Measurements from ENCODE around the gene TNNI2.

The TNNI2 gene

DNA sequence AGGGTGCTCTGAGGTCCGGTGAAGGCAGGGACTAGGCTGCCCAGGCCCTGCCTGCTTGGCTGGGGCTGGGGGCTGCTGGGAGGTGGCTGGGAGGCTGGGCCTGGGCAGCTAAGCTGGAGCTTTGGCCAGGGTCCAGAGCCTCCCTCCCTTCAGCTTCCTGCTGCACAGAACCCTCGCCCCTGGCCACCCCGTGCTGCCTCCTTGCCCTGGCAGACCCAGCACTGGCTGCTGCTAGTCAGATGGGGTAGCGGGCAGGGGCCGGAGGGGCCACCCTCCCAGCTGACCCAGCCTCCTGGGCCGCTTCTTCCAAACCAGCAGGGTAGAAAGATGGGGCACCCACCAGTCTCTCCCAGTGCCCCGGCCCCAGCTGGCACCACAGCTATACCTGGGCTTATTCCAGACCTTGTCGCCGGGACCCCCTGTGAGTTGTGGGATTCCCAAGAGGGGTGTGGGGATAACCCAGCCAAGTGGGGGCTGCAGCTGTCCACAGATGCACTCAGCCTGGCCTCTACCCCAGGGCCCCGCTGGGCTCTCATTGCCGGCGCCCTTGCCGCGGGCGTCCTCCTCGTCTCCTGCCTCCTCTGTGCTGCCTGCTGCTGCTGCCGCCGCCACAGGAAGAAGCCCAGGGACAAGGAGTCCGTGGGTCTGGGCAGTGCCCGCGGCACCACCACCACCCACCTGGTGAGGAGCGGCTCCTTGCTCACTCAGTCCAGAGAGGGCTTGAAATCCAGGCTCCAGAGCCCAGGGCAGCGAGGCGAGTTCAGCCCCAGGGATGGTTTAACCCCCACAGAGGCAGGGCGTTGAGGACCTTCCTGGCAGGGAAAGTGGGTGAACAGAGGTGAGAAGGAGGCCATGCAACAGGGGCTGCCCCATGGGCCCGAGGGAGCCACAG, 3.8 kb upstream of the TNNI2 start, which contains the start of gene SYT8:
Gene SYT8 (plus strand): TSS at position 212 of the 892 bp plus-strand sequence. CDS start 116 bp downstream, at position 328.
- DNase-seq = no peak

GRCh38 chr11:1835671-1836010, 3.1 kb upstream of the TNNI2 start:
- DNase-seq = no peak

DNA sequence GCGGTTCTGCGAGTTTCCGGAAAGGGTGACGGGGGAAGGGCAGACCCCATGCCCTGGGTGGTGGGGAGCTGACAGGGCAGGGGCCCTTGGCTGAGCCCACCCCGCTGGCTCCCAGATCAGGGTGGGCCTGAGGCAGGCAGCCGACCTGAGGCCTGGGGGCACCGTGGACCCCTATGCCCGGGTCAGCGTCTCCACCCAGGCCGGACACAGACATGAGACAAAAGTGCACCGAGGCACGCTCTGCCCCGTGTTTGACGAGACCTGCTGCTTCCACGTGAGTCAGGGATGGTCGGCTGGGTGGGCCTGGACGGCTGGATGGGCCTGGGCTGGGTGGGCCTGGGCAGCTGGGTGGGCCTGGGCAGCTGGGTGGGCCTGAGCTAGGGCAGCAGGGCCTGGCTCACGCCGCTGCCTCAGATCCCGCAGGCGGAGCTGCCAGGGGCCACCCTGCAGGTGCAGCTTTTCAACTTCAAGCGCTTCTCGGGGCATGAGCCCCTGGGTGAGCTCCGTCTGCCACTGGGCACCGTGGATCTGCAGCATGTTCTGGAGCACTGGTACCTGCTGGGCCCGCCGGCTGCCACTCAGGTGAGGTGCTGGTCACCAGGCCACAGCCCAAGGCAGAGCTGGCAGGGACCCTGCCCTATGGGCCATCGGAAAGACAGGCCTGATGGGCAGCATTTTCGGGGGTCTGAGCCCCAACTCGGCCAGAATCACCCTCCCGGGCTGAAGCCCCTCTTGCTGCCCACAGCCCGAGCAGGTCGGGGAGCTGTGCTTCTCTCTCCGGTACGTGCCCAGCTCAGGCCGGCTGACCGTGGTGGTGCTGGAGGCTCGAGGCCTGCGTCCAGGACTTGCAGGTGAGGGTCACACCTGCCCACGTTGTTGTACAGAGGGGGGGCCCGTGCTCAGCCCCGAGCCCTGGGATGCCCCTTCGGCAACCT, 2.5 kb upstream of the TNNI2 start:
- no peak for DNase-seq

DNA sequence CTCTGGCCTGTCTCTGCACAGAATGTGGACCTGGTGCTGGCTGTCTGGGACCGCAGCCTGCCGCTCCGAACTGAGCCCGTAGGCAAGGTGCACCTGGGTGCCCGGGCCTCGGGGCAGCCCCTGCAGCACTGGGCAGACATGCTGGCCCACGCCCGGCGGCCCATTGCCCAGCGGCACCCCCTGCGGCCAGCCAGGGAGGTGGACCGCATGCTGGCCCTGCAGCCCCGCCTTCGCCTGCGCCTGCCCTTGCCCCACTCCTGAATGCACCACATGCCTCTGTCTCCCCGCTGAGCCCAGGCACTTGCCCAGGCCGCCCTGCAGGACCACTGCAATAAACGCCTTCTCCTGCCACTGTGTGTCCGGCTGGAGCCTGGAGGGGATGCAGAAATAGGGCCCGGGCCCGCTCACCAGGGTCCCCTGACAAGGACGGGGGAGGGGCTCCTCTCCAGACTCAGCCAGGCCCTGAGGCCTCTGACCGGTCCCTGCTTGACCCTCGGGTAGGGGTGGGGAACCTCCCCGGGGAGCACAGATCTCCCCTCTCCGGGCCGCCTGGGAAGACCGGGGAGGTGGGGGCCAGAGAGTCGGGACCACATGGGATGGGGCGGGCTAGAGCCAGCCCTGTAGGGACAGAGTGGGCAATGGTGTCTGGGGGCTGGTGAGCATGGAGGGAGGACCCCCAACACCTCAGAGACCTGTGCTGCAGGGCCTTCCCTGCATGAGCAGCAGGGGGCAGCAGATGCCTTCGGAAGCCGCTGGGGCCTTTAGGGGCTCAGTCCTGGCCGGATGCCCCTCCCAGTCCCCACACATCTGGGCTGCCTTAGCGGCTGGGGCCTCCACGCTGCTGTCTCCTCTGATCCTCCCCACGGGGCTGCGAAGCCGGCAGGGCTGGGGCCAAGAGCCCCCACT, 1.4 kb upstream of the TNNI2 start:
- no peak for DNase-seq

DNA sequence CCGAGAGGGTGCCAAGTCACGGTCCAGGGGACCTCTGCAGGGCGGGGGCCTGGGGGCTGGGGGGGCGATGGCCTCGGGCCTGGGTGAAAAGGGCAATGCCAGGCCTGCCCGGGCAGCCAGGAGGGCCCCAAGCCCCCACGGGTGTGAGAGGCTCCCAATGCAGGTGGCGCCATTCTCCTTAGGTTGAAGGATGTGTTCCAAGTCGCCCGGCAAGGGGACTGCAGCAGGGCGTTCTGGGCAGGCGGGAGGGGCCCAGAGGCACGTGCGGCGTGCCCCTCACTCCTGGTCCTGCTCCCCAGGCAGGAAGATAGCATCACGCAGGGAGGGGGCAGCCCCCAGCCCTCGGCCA, 730 bp upstream of the TNNI2 start:
- no peak for DNase-seq

- DNase-seq = no peak
Observed at GRCh38 chr11:1839204-1839923, 583 bp downstream of the TNNI2 start.

GRCh38 chr11:1839924-1840779, 1.4 kb downstream of the TNNI2 start:
- peak in 1 of 2 donors; percentile 23 for DNase-seq

GRCh38 chr11:1840780-1841480, 2.1 kb downstream of the TNNI2 start:
- DNase-seq = no peak

DNA sequence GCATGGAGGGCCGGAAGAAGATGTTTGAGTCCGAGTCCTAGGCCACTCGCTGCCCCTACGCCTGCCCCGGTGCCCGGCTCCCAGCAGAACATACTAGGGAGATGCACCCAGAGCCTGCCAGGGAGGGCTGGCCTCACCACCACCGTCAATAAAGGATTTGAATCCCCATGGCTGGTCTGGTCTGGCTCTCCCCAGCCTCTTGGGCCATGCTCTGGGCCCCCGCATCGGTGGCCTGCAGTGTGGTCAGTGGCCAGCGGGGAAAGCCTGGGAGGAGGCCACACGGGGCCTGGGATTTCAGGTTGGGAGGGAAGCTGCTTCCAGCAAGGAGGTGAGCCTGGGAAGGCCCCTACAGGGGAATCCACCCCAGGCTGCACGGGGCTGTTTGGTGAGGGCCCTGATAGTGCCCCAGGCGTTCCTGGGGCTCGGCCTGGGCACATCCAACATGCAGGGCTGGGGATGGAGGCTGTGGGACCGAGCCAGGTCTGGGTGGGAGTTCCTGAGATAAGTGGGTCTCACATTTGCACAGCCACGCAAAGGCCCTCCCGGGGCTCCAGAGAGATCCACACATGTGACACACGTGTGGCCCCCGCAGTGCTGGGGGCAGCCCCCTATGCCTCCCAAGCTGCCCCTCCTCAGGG, 2.8 kb downstream of the TNNI2 start:
- DNase-seq = no peak

GRCh38 chr11:1842149-1843097, 3.6 kb downstream of the TNNI2 start:
- no peak for DNase-seq

DNA sequence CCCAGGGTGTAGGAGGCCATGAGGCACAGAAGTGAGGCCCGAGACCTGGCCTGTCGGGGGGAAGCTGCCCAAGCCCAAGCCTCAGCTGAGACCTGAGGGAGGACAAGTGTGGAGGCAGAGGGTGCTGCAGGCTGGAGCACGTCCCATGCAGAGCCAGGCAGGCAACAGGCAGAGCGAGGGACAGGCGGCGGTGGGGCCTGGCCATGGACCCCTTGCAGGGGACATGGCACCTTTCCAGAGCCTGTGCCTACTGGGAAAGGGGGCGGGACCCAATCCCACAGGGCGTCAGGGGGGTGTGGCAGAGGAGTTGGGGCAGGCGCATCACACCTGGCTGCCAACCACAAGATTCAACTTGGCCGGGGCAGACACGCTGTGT, 4.3 kb downstream of the TNNI2 start:
- no peak for DNase-seq

DNA sequence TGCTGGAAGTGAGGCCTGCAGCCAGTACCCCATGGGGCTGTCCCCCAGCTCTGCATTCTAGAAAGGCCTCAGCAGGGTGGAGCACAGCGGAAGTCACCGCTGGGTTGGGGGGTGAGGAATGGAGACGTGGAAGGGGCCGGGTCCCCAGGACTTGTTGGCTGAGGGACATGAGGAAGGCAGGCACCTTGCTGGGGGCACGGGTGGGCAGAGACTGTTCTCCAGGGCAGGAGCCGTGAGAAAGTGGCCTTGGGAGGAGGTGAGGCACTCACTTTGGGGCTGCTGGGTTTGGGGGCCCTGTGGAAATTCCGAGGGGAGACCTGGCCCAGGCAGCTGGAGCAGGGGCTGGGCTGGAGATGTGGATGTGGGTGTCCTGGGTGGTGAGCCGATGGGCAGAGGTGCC, 5.0 kb downstream of the TNNI2 start:
- no peak for DNase-seq

GRCh38 chr11:1844221-1845094, 5.7 kb downstream of the TNNI2 start:
- DNase-seq = no peak

DNA sequence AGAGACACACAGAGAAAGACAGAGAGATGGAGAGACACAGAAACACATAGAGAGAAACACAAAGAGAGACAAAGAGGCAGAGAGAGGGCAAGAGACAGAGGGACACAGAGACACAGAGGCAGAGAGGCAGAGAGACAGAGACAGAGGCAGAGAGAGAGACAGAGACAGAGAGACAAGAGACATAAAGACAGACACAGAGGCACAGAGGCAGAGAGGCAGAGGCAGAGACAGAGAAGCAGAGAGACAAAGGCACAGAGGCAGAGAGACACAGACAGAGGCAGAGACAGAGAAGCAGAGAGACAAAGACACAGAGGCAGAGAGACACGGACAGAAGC, 6.3 kb downstream of the TNNI2 start:
- DNase-seq = no peak

DNA sequence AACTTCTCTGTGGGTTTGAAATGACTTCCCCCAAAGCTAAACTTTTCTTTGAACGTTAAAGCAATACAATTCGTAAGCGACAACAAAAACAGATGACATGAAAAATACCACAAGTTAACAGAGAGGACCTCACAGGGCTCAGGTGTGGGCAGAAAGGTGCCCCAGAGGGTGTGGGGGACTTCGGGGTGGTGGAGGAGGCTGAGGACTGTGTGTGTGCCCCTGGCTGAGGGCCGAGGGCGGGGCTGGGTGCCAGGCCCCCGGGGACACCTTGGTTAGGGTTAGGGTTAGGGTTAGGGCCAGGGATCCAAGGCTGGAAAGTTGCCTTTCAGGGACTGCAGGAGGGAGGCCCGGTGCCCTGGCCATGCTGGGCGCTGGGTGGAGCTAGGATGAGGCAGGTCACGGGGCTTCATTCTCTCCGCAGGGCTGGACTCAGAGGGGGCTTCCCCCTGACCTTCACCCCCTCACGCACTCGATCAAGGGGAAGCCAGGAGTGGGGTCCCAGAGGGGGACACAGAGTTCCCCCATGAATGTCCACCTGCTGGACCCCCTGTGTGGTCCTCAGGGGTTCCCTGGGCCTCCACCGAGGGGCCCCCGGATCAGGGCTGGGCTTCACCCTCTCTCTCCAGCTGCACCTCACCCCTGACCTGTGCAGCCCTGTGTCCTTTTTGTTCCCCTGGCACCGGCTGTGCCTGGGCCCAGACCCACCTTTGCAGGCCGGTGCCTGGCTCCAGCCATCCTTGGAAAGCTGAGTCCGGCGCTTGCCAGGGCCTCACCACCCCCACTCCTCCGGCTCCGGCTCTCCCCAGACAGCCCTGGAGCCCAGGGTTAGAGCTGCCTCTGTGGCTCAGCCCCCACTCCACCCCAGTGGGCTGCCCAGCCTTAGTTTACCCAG, 7.0 kb downstream of the TNNI2 start:
- DNase-seq = no peak

DNA sequence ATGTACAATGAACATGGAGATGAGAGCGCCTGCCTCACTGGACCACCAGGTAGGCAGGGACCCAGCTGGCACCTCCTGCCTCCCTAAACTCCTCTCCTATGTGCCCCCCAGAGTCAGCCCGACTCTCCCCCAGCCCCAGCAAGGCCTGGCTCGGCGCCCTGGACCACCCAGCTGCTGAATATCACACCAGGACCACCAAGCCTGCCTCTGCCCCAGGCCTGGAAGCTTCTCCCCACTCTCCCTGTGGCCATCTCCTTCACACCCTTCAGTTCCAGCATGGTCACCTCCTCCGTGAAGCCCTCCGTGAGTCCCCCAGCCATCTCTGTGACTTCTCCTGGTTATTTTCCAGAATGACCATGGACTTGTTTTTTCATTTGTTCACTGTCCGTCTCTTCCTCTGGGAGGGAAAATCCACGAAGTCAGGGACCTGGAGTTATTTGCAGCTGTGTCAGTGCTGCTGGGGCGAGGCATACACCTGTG, 7.7 kb downstream of the TNNI2 start:
- DNase-seq = no peak
